ENCODE measurements around the gene MYBPHL.

The MYBPHL gene

GRCh38 chr1:109248444-109248796, 58.4 kb downstream of the MYBPHL start:
- peak overlapping the region; percentile 61; the same call in 1 of the 2 replicates for H3K27ac ChIP-seq
- no peak for TF ChIP-seq CTCF (conservative IDR thresholded peaks at IDR 0.05; ENCODE audit: low read depth)
- ChIA-PET CTCF (no interaction called here), POLR2A (ENCODE audit: low non-redundant PET) (no interaction called here)
- DNase-seq (ENCODE audit: low spot score), result no peak

GRCh38 chr1:109247401-109248365, 59.1 kb downstream of the MYBPHL start:
- H3K27ac ChIP-seq, result no peak overlapping the region
- no peak for TF ChIP-seq CTCF (conservative IDR thresholded peaks at IDR 0.05; ENCODE audit: low read depth)
- no peak for DNase-seq (ENCODE audit: low spot score)
- POLR2A ChIA-PET (ENCODE audit: low non-redundant PET), result no interaction called here
- CTCF ChIA-PET, result interaction anchor here (0.6 kb wide), 2 partner anchors 29 to 44 kb away, joined by 4 read pairs; no protein-coding TSS in a partner anchor

- TF ChIP-seq CTCF (conservative IDR thresholded peaks at IDR 0.05; ENCODE audit: low read depth), result no peak
- H3K27ac ChIP-seq, result no peak overlapping the region
- ChIA-PET POLR2A (ENCODE audit: low non-redundant PET) (interaction anchor here (0.6 to 0.7 kb wide), 2 partner anchors 9 to 159 kb away, joined by 4 to 10 read pairs; no protein-coding TSS in a partner anchor), CTCF (interaction anchor here (0.7 kb wide), 1 partner anchor 239 kb away, joined by 3 read pairs; no protein-coding TSS in a partner anchor)
- no peak for DNase-seq (ENCODE audit: low spot score)
These were observed 60.7 kb downstream of the MYBPHL start for GRCh38 chr1:109246141-109246551.

GRCh38 chr1:109243860-109244552, 62.8 kb downstream of the MYBPHL start:
- H3K27ac ChIP-seq, result no peak overlapping the region
- DNase-seq (ENCODE audit: low spot score), result no peak
- POLR2A ChIA-PET (ENCODE audit: low non-redundant PET), result no interaction called here
- CTCF ChIA-PET, result interaction anchor here (0.6 kb wide), 1 partner anchor 21 kb away, joined by 3 read pairs; no protein-coding TSS in a partner anchor
- no peak for TF ChIP-seq CTCF (conservative IDR thresholded peaks at IDR 0.05; ENCODE audit: low read depth)

GRCh38 chr1:109243221-109243620, 63.6 kb downstream of the MYBPHL start:
- ChIA-PET POLR2A (ENCODE audit: low non-redundant PET) (interaction anchor here (0.6 kb wide), 1 partner anchor 25 kb away, joined by 9 read pairs; no protein-coding TSS in a partner anchor), CTCF (interaction anchor here (0.6 kb wide), 1 partner anchor 20 kb away, joined by 3 read pairs; no protein-coding TSS in a partner anchor)
- no peak for TF ChIP-seq CTCF (conservative IDR thresholded peaks at IDR 0.05; ENCODE audit: low read depth)
- no peak for DNase-seq (ENCODE audit: low spot score)
- H3K27ac ChIP-seq, result no peak overlapping the region

- no peak for TF ChIP-seq CTCF (conservative IDR thresholded peaks at IDR 0.05; ENCODE audit: low read depth)
- ChIA-PET POLR2A (ENCODE audit: low non-redundant PET) (no interaction called here), CTCF (no interaction called here)
- DNase-seq (ENCODE audit: low spot score), result no peak
- H3K27ac ChIP-seq, result peak overlapping the region; percentile 98
These were observed 64.4 kb downstream of the MYBPHL start for GRCh38 chr1:109242387-109242786.
